WTC11 (cell line): ENCODE data around the gene NPIPB2.

ENCODE experiments used
- AFF4 ChIP-seq: sonication (generic); formaldehyde crosslinking; IDR thresholded peaks from 2 replicates; pipeline ENCODE4 v1.8.1; 2023; ENCODE audit warnings: mild to moderate bottlenecking, missing genetic modification reagents, borderline replicate concordance
- AR ChIP-seq: fragments of 250-450 bp; sonication (Bioruptor Pico); IDR thresholded peaks from 2 replicates; pipeline ENCODE4 v1.9.0; 2021; ENCODE audit warnings: mild to moderate bottlenecking
- CREB1 ChIP-seq: sonication (generic); formaldehyde crosslinking; IDR thresholded peaks from 2 replicates; pipeline ENCODE4 v1.8.0; 2023; ENCODE audit warnings: mild to moderate bottlenecking, missing genetic modification reagents
- CREM ChIP-seq: sonication (generic); formaldehyde crosslinking; IDR thresholded peaks from 2 replicates; pipeline ENCODE4 v1.8.1; 2022; ENCODE audit warnings: mild to moderate bottlenecking, missing genetic modification reagents, moderate library complexity
- E2F1 ChIP-seq: sonication (generic); formaldehyde crosslinking; IDR thresholded peaks from 2 replicates; pipeline ENCODE4 v1.8.0; 2022; ENCODE audit warnings: mild to moderate bottlenecking, missing genetic modification reagents
- ERG ChIP-seq: fragments of 250-450 bp; sonication (Bioruptor Pico); IDR thresholded peaks from 2 replicates; pipeline ENCODE4 v1.8.0; 2021; ENCODE audit warnings: mild to moderate bottlenecking
- ESRRA ChIP-seq: sonication (generic); formaldehyde crosslinking; IDR thresholded peaks from 2 replicates; pipeline ENCODE4 v1.8.1; 2022; ENCODE audit warnings: mild to moderate bottlenecking, missing genetic modification reagents, borderline replicate concordance
- MXD4 ChIP-seq: fragments of 250-450 bp; sonication (Bioruptor Pico); IDR thresholded peaks from 2 replicates; pipeline ENCODE4 v1.8.0; 2021; ENCODE audit warnings: mild to moderate bottlenecking, moderate library complexity, borderline replicate concordance
- TEAD4 ChIP-seq: sonication (generic); formaldehyde crosslinking; IDR thresholded peaks from 2 replicates; pipeline ENCODE4 v1.8.0; 2022; ENCODE audit warnings: mild to moderate bottlenecking, missing genetic modification reagents
- ZNF138 ChIP-seq: sonication (generic); formaldehyde crosslinking; conservative IDR thresholded peaks from 2 replicates; pipeline ENCODE4 v1.8.1; 2022; ENCODE audit warnings: mild to moderate bottlenecking, moderate library complexity, missing genetic modification reagents
- ZNF219 ChIP-seq: sonication (generic); formaldehyde crosslinking; IDR thresholded peaks from 2 replicates; pipeline ENCODE4 v1.8.0; 2023; ENCODE audit warnings: missing genetic modification reagents, mild to moderate bottlenecking, borderline replicate concordance
- TF ChIP-seq, protein P1 (sequence below): fragments of 200-600 bp; IDR thresholded peaks from 2 replicates; pipeline ENCODE4 v1.8.0; 2022; ENCODE audit warnings: antibody characterized with exemption
- TF ChIP-seq, protein P2 (sequence below): sonication (generic); formaldehyde crosslinking; IDR thresholded peaks from 2 replicates; pipeline ENCODE4 v1.8.1; 2022; ENCODE audit warnings: mild to moderate bottlenecking, moderate library complexity, missing genetic modification reagents
- TF ChIP-seq, protein P3 (sequence below): sonication (generic); formaldehyde crosslinking; IDR thresholded peaks from 2 replicates; pipeline ENCODE4 v1.8.1; 2022; ENCODE audit warnings: missing genetic modification reagents, borderline replicate concordance

DNA sequence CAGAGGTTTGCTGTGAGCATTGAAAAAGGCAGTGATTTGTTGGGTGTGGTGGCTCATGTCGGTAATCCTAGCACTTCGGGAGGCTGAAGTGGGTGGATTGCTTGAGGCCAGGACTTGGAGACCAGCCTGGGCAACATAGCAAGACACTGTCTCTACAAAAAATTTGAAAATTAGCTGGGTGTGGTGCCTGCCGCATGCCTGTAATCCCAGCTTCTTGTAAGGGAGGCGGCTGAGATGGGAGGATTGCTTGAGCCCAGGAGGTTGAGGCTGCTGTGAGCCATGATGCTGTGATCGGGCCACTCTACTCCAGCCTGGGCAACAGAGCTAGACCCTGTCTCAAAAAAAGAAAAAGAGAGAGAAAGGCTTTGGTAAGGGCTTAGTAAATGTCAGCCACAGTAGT, 7.0 kb upstream of the NPIPB2 start:
- TF ChIP-seq, protein P1, sequence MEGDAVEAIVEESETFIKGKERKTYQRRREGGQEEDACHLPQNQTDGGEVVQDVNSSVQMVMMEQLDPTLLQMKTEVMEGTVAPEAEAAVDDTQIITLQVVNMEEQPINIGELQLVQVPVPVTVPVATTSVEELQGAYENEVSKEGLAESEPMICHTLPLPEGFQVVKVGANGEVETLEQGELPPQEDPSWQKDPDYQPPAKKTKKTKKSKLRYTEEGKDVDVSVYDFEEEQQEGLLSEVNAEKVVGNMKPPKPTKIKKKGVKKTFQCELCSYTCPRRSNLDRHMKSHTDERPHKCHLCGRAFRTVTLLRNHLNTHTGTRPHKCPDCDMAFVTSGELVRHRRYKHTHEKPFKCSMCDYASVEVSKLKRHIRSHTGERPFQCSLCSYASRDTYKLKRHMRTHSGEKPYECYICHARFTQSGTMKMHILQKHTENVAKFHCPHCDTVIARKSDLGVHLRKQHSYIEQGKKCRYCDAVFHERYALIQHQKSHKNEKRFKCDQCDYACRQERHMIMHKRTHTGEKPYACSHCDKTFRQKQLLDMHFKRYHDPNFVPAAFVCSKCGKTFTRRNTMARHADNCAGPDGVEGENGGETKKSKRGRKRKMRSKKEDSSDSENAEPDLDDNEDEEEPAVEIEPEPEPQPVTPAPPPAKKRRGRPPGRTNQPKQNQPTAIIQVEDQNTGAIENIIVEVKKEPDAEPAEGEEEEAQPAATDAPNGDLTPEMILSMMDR = no peak
- TF ChIP-seq, protein P2, sequence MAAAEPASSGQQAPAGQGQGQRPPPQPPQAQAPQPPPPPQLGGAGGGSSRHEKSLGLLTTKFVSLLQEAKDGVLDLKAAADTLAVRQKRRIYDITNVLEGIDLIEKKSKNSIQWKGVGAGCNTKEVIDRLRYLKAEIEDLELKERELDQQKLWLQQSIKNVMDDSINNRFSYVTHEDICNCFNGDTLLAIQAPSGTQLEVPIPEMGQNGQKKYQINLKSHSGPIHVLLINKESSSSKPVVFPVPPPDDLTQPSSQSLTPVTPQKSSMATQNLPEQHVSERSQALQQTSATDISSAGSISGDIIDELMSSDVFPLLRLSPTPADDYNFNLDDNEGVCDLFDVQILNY = no peak
- TF ChIP-seq, protein P3, sequence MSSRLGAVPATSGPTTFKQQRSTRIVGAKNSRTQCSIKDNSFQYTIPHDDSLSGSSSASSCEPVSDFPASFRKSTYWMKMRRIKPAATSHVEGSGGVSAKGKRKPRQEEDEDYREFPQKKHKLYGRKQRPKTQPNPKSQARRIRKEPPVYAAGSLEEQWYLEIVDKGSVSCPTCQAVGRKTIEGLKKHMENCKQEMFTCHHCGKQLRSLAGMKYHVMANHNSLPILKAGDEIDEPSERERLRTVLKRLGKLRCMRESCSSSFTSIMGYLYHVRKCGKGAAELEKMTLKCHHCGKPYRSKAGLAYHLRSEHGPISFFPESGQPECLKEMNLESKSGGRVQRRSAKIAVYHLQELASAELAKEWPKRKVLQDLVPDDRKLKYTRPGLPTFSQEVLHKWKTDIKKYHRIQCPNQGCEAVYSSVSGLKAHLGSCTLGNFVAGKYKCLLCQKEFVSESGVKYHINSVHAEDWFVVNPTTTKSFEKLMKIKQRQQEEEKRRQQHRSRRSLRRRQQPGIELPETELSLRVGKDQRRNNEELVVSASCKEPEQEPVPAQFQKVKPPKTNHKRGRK (CRISPR knock-in tag) = no peak
- TF ChIP-seq MXD4 (CRISPR knock-in tag) = no peak
- no peak for TF ChIP-seq ZNF138
- TF ChIP-seq E2F1 (CRISPR knock-in tag) = no peak
- no peak for TF ChIP-seq ERG (CRISPR knock-in tag)
- no peak for TF ChIP-seq TEAD4
- no peak for TF ChIP-seq CREM (CRISPR knock-in tag)
- no peak for TF ChIP-seq ESRRA (CRISPR knock-in tag)
- TF ChIP-seq ZNF219 (CRISPR knock-in tag) = no peak
- no peak for TF ChIP-seq CREB1 (CRISPR knock-in tag)
- TF ChIP-seq AFF4 (CRISPR knock-in tag) = no peak
- TF ChIP-seq AR (CRISPR knock-in tag) = no peak
